HCT116 (cell line): ENCODE measurements around the gene SVIP. TPM values are rescaled to one million over a fixed set of nuclear protein-coding genes. Genes with fewer than 3 reads are reported as not detected.

ENCODE experiments used
- ATAC-seq: fragments of 200-7000 bp; cut with Tn5 transposase; 2 replicates; pipeline ENCODE4 v1.9.1; 2020; ENCODE audit warnings: mild to moderate bottlenecking, moderate library complexity
- BruUV-seq: library from RNA; stranded (reverse); fragments of 400-500 nt; replicated peaks from 2 replicates; lab custom pipeline; 2021; lab: Mats Ljungman, UMichigan
- CTCF ChIA-PET: fragments of 300-600 bp; sonication (Branson Sonifier 250); formaldehyde crosslinking; loops from one replicate; lab custom pipeline; 2021; ENCODE audit warnings: antibody characterized with exemption; lab: Charles Lee
- POLR2A ChIA-PET: fragments of 300-600, 350-600 bp; sonication (Branson Sonifier 250); formaldehyde crosslinking; loops from one replicate; lab custom pipeline; 2021; ENCODE audit warnings: antibody characterized with exemption; lab: Charles Lee
- RAD21 ChIA-PET, 2 experiments: fragments of 300-600 bp; sonication (Branson Sonifier 250); formaldehyde crosslinking; loops; one replicate each; lab custom pipeline; 2023; ENCODE audit warnings: low total read pairs in 2 of 2; ENCODE audit not compliant: uncharacterized antibody in 2 of 2, unreplicated experiment in 2 of 2, low non-redundant PET in 1 of 2; lab: Charles Lee
- DNase-seq: peaks from one replicate; pipeline ENCODE4 v3.0.0-alpha.2; 2010; ENCODE audit warnings: low read depth, low spot score
- H2AFZ ChIP-seq: fragments of 200-600 bp; shearing (Covaris generic), sonication (generic); 2 replicates; pipeline ENCODE4 v1.6.1; 2017; ENCODE audit warnings: low read depth, mixed run types, mixed read lengths, antibody characterized with exemption, low read length; ENCODE audit not compliant: poor library complexity, severe bottlenecking
- H3K27ac ChIP-seq: 2 replicates; pipeline ENCODE4 v1.5.1; 2012; ENCODE audit warnings: low read depth, low read length
- H3K27me3 ChIP-seq: fragments of 200-600 bp; sonication (generic); 2 replicates; pipeline ENCODE4 v1.6.1; 2016; ENCODE audit warnings: mixed run types, low read length, mixed read lengths; ENCODE audit not compliant: insufficient read depth
- H3K36me3 ChIP-seq, 2 experiments: fragments of 200-500 bp in 1 of 2; fragments of 200-600 bp in 1 of 2; sonication (Bioruptor generic) in 1 of 2; sonication (generic) in 1 of 2; 2 replicates each; pipeline versions ENCODE4 v1.5.1 to v1.6.1; 2014 to 2016; ENCODE audit warnings: low read length in 2 of 2, inconsistent platforms in 1 of 2, mixed read lengths in 1 of 2, mixed run types in 1 of 2; ENCODE audit not compliant: insufficient read depth in 2 of 2, control insufficient read depth in 1 of 2
- H3K4me1 ChIP-seq, 2 experiments: fragments of 200-600 bp in 1 of 2; sonication (generic) in 1 of 2; 2 replicates each; pipeline versions ENCODE4 v1.5.1 to v1.6.1; 2012 to 2017; ENCODE audit warnings: low read length in 2 of 2, inconsistent platforms in 1 of 2, mild to moderate bottlenecking in 1 of 2, mixed read lengths in 1 of 2, mixed run types in 1 of 2, moderate library complexity in 1 of 2; ENCODE audit not compliant: insufficient read depth in 2 of 2, control insufficient read depth in 1 of 2
- H3K4me2 ChIP-seq: fragments of 200-600 bp; sonication (generic); 2 replicates; pipeline ENCODE4 v1.6.1; 2017; ENCODE audit warnings: mixed run types, low read length, mixed read lengths
- H3K4me3 ChIP-seq, 2 experiments: fragments of 200-600 bp in 1 of 2; sonication (generic) in 1 of 2; replicated peaks in 1 of 2; 2 replicates each; pipeline ENCODE4 v1.5.1; 2011 to 2016; ENCODE audit warnings: low read length in 2 of 2, control low read depth in 1 of 2, low read depth in 1 of 2, mild to moderate bottlenecking in 1 of 2, mixed read lengths in 1 of 2, mixed run types in 1 of 2
- H3K79me2 ChIP-seq: fragments of 200-600 bp; sonication (generic); 2 replicates; pipeline ENCODE4 v1.6.1; 2017; ENCODE audit warnings: mild to moderate bottlenecking, mixed run types, low read length, moderate library complexity, mixed read lengths; ENCODE audit not compliant: insufficient read depth
- H3K9ac ChIP-seq: fragments of 200-600 bp; sonication (generic); 2 replicates; pipeline ENCODE4 v1.6.1; 2016; ENCODE audit warnings: low read length, mixed read lengths
- H3K9me2 ChIP-seq: fragments of 200-600 bp; sonication (generic), shearing (Covaris generic); 2 replicates; pipeline ENCODE4 v1.6.1; 2017; ENCODE audit warnings: mixed run types, mild to moderate bottlenecking, moderate library complexity; ENCODE audit not compliant: insufficient read depth
- H3K9me3 ChIP-seq, 2 experiments: fragments of 200-500 bp in 1 of 2; fragments of 200-600 bp in 1 of 2; sonication (Bioruptor generic) in 1 of 2; sonication (generic) in 1 of 2; 2 replicates each; pipeline ENCODE4 v1.6.1; 2014 to 2017; ENCODE audit warnings: low read length in 2 of 2, mixed read lengths in 2 of 2, inconsistent platforms in 1 of 2, low read depth in 1 of 2, mild to moderate bottlenecking in 1 of 2, mixed run types in 1 of 2, moderate library complexity in 1 of 2; ENCODE audit not compliant: control insufficient read depth in 1 of 2, insufficient read depth in 1 of 2
- H4K20me1 ChIP-seq: fragments of 200-600 bp; sonication (generic), shearing (Covaris generic); 2 replicates; pipeline ENCODE4 v1.6.1; 2017; ENCODE audit warnings: mixed run types, mild to moderate bottlenecking, moderate library complexity; ENCODE audit not compliant: insufficient read depth
- CBX3 ChIP-seq: IDR thresholded peaks from 2 replicates; pipeline ENCODE4 v1.6.1; 2012; ENCODE audit warnings: low read depth
- RAD21 ChIP-seq: IDR thresholded peaks from 2 replicates; pipeline ENCODE4 v1.6.1; 2012; ENCODE audit warnings: low read depth, mild to moderate bottlenecking
- YY1 ChIP-seq: IDR thresholded peaks from 2 replicates; pipeline ENCODE4 v1.6.1; 2011; ENCODE audit warnings: low read length, low read depth, moderate library complexity, mild to moderate bottlenecking; ENCODE audit not compliant: insufficient replicate concordance; ENCODE audit errors: extremely low read depth
- ZFX ChIP-seq: fragments of 450-650 bp; IDR thresholded peaks from 2 replicates; pipeline ENCODE4 v1.6.1; 2017
- intact Hi-C: fragments of 100-400 bp; cut with micrococcal nuclease; formaldehyde crosslinking; loops from 2 replicates; pipeline ENCODE4 v1.10.0; 2022
- total RNA-seq: library from RNA; stranded (reverse); gene quantifications from one replicate; pipeline ENCODE4 v1.2.1, GENCODE V29; 2021; ENCODE audit not compliant: unreplicated experiment
- TF ChIP-seq, protein P1 (sequence below): IDR thresholded peaks from 2 replicates; pipeline ENCODE4 v1.6.1; 2012; ENCODE audit warnings: low read depth
- TF ChIP-seq, protein P2 (sequence below), 3 experiments: fragments of 200-600 bp in 1 of 3; sonication (generic) in 1 of 3; IDR thresholded peaks in 2 of 3; conservative IDR thresholded peaks in 1 of 3; 2 replicates each; pipeline ENCODE4 v1.5.1; 2012 to 2017; ENCODE audit warnings: low read depth in 2 of 3, low read length in 2 of 3, antibody characterized with exemption in 1 of 3, borderline replicate concordance in 1 of 3, control low read depth in 1 of 3, mild to moderate bottlenecking in 1 of 3, mixed read lengths in 1 of 3, mixed run types in 1 of 3, moderate library complexity in 1 of 3; ENCODE audit not compliant: insufficient read depth in 1 of 3

Gene SVIP
- total RNA-seq, 1 experiment from 2014 or later, result 18.6 TPM

DNA sequence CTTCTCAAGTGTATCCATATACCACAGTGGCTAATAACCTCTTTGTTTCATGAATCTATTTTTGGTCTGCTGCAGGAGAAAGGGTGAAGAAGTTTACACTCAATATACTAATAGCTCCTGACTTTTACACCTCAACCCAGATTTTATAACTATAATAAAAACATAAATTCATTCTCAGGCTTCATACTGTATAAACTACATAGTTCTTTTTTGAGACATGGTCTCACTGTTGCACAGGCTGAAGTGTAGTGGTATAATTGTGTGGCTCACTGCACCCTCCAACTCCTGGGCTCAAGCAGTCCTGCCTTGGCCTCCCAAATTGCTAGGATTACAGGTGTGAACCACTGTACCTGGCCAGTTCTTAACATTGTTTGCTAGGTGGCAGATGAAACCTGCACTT is 48.4 kb upstream of the SVIP start:
- TF ChIP-seq, protein P1, sequence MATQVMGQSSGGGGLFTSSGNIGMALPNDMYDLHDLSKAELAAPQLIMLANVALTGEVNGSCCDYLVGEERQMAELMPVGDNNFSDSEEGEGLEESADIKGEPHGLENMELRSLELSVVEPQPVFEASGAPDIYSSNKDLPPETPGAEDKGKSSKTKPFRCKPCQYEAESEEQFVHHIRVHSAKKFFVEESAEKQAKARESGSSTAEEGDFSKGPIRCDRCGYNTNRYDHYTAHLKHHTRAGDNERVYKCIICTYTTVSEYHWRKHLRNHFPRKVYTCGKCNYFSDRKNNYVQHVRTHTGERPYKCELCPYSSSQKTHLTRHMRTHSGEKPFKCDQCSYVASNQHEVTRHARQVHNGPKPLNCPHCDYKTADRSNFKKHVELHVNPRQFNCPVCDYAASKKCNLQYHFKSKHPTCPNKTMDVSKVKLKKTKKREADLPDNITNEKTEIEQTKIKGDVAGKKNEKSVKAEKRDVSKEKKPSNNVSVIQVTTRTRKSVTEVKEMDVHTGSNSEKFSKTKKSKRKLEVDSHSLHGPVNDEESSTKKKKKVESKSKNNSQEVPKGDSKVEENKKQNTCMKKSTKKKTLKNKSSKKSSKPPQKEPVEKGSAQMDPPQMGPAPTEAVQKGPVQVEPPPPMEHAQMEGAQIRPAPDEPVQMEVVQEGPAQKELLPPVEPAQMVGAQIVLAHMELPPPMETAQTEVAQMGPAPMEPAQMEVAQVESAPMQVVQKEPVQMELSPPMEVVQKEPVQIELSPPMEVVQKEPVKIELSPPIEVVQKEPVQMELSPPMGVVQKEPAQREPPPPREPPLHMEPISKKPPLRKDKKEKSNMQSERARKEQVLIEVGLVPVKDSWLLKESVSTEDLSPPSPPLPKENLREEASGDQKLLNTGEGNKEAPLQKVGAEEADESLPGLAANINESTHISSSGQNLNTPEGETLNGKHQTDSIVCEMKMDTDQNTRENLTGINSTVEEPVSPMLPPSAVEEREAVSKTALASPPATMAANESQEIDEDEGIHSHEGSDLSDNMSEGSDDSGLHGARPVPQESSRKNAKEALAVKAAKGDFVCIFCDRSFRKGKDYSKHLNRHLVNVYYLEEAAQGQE, result no peak
- TF ChIP-seq YY1, result no peak
- TF ChIP-seq, all 23 proteins: peak for 0
- Histone ChIP-seq H3K4me2 (no peak overlapping the region), H3K9me3 (no peaks in the 10 kb centered on the region), H3K9ac (no peak overlapping the region), H3K27ac (no peak overlapping the region), H2AFZ (no peak overlapping the region), H3K27me3 (no peaks in the 10 kb centered on the region), H4K20me1 (no peaks in the 10 kb centered on the region), H3K9me2 (no peaks in the 10 kb centered on the region), H3K79me2 (no peaks in the 10 kb centered on the region), H3K4me3 (no peak overlapping the region), H3K36me3 (no peaks in the 10 kb centered on the region), H3K4me1 (no peaks in the 10 kb centered on the region)
- ChIA-PET POLR2A (no interaction called here), RAD21 (no interaction called here), CTCF (no interaction called here)
- intact Hi-C loops, result no loop called here
- ATAC-seq, result no peak
- BruUV-seq, result no TSS peak
- DNase-seq, result no peak

DNA sequence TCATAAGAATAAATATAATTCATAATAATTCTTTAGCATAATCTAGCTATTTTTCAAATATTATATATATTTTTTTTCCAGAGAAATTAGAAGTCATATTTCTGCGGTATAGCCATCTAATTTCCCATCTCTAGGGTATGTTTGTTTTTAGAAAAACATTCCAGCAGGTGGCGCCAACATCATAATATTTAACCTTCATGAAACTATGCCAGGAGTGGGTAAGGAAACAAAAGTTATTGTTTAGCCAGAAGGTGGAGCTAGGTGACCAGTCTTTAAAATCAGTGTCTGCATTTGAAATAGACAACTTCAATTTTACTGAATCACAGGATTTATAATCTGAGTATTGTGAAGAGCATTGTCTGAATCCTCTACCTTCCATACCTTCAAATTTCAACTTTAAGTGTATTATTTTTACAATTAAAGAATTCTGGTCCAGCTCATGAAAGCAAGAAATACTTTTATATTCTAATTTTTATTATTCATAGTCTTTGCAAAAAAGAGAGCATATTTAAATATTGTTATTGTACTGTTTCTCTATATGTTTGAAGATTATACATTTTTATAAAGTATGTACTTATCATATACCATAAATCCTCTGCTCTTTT is 46.4 kb upstream of the SVIP start:
- H3K9me3 ChIP-seq, result no peaks in the 10 kb centered on the region
- intact Hi-C loops, result no loop called here
- H3K27me3 ChIP-seq, result no peaks in the 10 kb centered on the region
- RAD21 ChIA-PET, result no interaction called here
- no peaks in the 10 kb centered on the region for H4K20me1 ChIP-seq
- BruUV-seq, result no TSS peak
- ATAC-seq (peak; percentile 87), DNase-seq (peak; percentile 80)
- H3K4me3 ChIP-seq, result no peak overlapping the region
- POLR2A ChIA-PET, result no interaction called here
- no peaks in the 10 kb centered on the region for H3K9me2 ChIP-seq
- no peak overlapping the region for H3K9ac ChIP-seq
- no peaks in the 10 kb centered on the region for H3K36me3 ChIP-seq
- H3K4me1 ChIP-seq, result no peaks in the 10 kb centered on the region
- CTCF ChIA-PET, result interaction anchor here (0.8 to 1.7 kb wide), 10 partner anchors 9 to 237 kb away, joined by 3 to 10 read pairs (median 4); partner anchors contain the start of gene SVIP
- TF ChIP-seq RAD21, result peak; percentile 79
- no peak for TF ChIP-seq CBX3
- TF ChIP-seq, protein P2, sequence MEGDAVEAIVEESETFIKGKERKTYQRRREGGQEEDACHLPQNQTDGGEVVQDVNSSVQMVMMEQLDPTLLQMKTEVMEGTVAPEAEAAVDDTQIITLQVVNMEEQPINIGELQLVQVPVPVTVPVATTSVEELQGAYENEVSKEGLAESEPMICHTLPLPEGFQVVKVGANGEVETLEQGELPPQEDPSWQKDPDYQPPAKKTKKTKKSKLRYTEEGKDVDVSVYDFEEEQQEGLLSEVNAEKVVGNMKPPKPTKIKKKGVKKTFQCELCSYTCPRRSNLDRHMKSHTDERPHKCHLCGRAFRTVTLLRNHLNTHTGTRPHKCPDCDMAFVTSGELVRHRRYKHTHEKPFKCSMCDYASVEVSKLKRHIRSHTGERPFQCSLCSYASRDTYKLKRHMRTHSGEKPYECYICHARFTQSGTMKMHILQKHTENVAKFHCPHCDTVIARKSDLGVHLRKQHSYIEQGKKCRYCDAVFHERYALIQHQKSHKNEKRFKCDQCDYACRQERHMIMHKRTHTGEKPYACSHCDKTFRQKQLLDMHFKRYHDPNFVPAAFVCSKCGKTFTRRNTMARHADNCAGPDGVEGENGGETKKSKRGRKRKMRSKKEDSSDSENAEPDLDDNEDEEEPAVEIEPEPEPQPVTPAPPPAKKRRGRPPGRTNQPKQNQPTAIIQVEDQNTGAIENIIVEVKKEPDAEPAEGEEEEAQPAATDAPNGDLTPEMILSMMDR (IDR thresholded peaks at IDR 0.05 in 2 of 3, conservative IDR thresholded peaks at IDR 0.05 in 1 of 3; ENCODE audit: borderline replicate concordance in 1 of 3, insufficient read depth in 1 of 3, low read depth in 2 of 3, low read length in 2 of 3), result peak; percentile 59 to 97 (median 88)
- no peak for TF ChIP-seq ZFX
- H3K79me2 ChIP-seq, result no peaks in the 10 kb centered on the region
- H2AFZ ChIP-seq, result no peak overlapping the region
- H3K27ac ChIP-seq, result no peak overlapping the region
- no peak overlapping the region for H3K4me2 ChIP-seq
